Cardiac septum (tissue), 1 donor: ENCODE measurements around the gene PPP1R14B. TPM values are rescaled to one million over a fixed set of nuclear protein-coding genes. Genes with fewer than 3 reads are reported as not detected.

Experiments
- DNase-seq: peaks from one replicate; pipeline ENCODE4 v3.0.0-alpha.2; 2020; ENCODE audit warnings: low spot score
- intact Hi-C: fragments of 100-400 bp; cut with DNase I; formaldehyde crosslinking; loops from one replicate; pipeline ENCODE4 v1.14.0; 2022
- total RNA-seq: library from RNA; stranded (reverse); fragmentation: NEBNext Ultra II Directional; extraction: Animal tissue kit (Norgen Biotek cat#: 25700); gene quantifications from one replicate; pipeline ENCODE4 v1.2.1, GENCODE V29; 2021
- donor health status: DM: no; HTN: no; CAD: no.

Gene PPP1R14B
- total RNA-seq, 1 donor from 2014 or later: 113 TPM

- intact Hi-C loops: no loop called here
- no peak for DNase-seq
These were observed 9.2 kb downstream of the PPP1R14B start for GRCh38 chr11:64237484-64237951.

GRCh38 chr11:64235437-64236161, 11.1 kb downstream of the PPP1R14B start:
- intact Hi-C loops: no loop called here
- DNase-seq: no peak

GRCh38 chr11:64234647-64235379, 11.9 kb downstream of the PPP1R14B start:
- intact Hi-C loops: loop anchor here (5.0 kb wide), 1 partner anchor 48 kb away; the partner anchor contains the start of gene STIP1

GRCh38 chr11:64233913-64234586, 12.7 kb downstream of the PPP1R14B start, which contains the start of gene VEGFB:
VEGFB (plus strand) TSS chr11:64234584; CDS start chr11:64234834, 250 bp downstream.
- intact Hi-C loops: loop anchor here (5.0 kb wide), 1 partner anchor 47 kb away; the partner anchor contains the start of gene STIP1
- DNase-seq: peak; percentile 88

More at GRCh38 chr11:64234647-64235379, 11.9 kb downstream of the PPP1R14B start:
- no peak for DNase-seq

- DNase-seq: no peak
- intact Hi-C loops: loop anchor here (5.0 kb wide), 1 partner anchor 46 kb away; the partner anchor contains the start of gene STIP1
These were observed 13.8 kb downstream of the PPP1R14B start for GRCh38 chr11:64232967-64233315.

GRCh38 chr11:64232182-64232966, 14.4 kb downstream of the PPP1R14B start:
- no peak for DNase-seq

GRCh38 chr11:64231546-64231945, 15.2 kb downstream of the PPP1R14B start:
- DNase-seq: no peak
- intact Hi-C loops: loop anchor here (5.0 kb wide), 1 partner anchor 44 kb away; the partner anchor contains the start of gene STIP1

More at GRCh38 chr11:64232182-64232966, 14.4 kb downstream of the PPP1R14B start:
- intact Hi-C loops: loop anchor here (5.0 kb wide), 1 partner anchor 45 kb away; the partner anchor contains the start of gene STIP1

GRCh38 chr11:64230985-64231365, 15.8 kb downstream of the PPP1R14B start:
- DNase-seq: no peak

GRCh38 chr11:64230171-64230984, 16.4 kb downstream of the PPP1R14B start, which contains the start of gene DNAJC4:
DNAJC4 (plus strand) TSS chr11:64230548; CDS start chr11:64230855, 307 bp downstream.
- intact Hi-C loops: loop anchor here (5.0 kb wide), 1 partner anchor 43 kb away; the partner anchor contains the start of gene STIP1
- peak; percentile 98 for DNase-seq

More at GRCh38 chr11:64230985-64231365, 15.8 kb downstream of the PPP1R14B start:
- intact Hi-C loops: loop anchor here (5.0 kb wide), 1 partner anchor 44 kb away; the partner anchor contains the start of gene STIP1

- intact Hi-C loops: loop anchor here (5.0 kb wide), 1 partner anchor 42 kb away; the partner anchor contains the start of gene STIP1
- DNase-seq: no peak
These were observed 17.0 kb downstream of the PPP1R14B start for GRCh38 chr11:64229744-64230170.

- no peak for DNase-seq
- intact Hi-C loops: no loop called here
These were observed 17.5 kb downstream of the PPP1R14B start for GRCh38 chr11:64229090-64229743.

- DNase-seq: no peak
- intact Hi-C loops: no loop called here
These were observed 19.3 kb downstream of the PPP1R14B start for GRCh38 chr11:64227405-64227956.

GRCh38 chr11:64226507-64227051, 20.2 kb downstream of the PPP1R14B start:
- intact Hi-C loops: loop anchor here (1.0 kb wide), 1 partner anchor 43 kb away; no protein-coding TSS in a partner anchor
- DNase-seq: peak; percentile 84

- intact Hi-C loops: loop anchor here (1.0 kb wide), 1 partner anchor 43 kb away; no protein-coding TSS in a partner anchor
These were observed 20.9 kb downstream of the PPP1R14B start, which contains the start of the genes NUDT22 and TRPT1 for GRCh38 chr11:64225608-64226506. NUDT22 (plus strand) TSS chr11:64226274; CDS start chr11:64226653, 379 bp downstream. TRPT1 (minus strand) TSS chr11:64226186; CDS start chr11:64225860, 326 bp downstream.

More at GRCh38 chr11:64225608-64226506, 20.9 kb downstream of the PPP1R14B start, which contains the start of the genes NUDT22 and TRPT1:
- peak; percentile 98 for DNase-seq
